HEK293 (cell line): ENCODE results near the gene HOXA10.

ENCODE experiments used
- CTCF ChIA-PET: fragments of 350-600 bp; formaldehyde crosslinking; extraction: SDS; loops from one replicate; lab custom pipeline; 2021; ENCODE audit warnings: antibody characterized with exemption; lab: Yijun Ruan, JAX
- POLR2A ChIA-PET: fragments of 300-600 bp; formaldehyde crosslinking; extraction: SDS; loops from one replicate; lab custom pipeline; 2020; ENCODE audit warnings: antibody characterized with exemption, inconsistent platforms; lab: Yijun Ruan, JAX
- H3K27ac ChIP-seq: fragments of 200-500 bp; sonication (Bioruptor generic); 2 replicates; pipeline ENCODE4 v1.5.1; 2014; ENCODE audit warnings: low read depth, low read length, control low read depth, inconsistent platforms; ENCODE audit errors: extremely low read depth
- H3K36me3 ChIP-seq, 2 experiments: fragments of 200-500 bp in 1 of 2; sonication (Bioruptor generic) in 1 of 2; 1 replicate in 1 of 2; 2 replicates in 1 of 2; pipeline ENCODE4 v1.5.1; 2014 to 2017; ENCODE audit warnings: inconsistent platforms in 2 of 2, low read length in 2 of 2; ENCODE audit not compliant: control insufficient read depth in 2 of 2, insufficient read depth in 1 of 2
- H3K4me1 ChIP-seq: fragments of 200-500 bp; sonication (Bioruptor generic); 2 replicates; pipeline ENCODE4 v1.5.1; 2014; ENCODE audit warnings: mild to moderate bottlenecking, low read length, inconsistent platforms; ENCODE audit not compliant: control insufficient read depth, insufficient read depth
- H3K4me3 ChIP-seq: 2 replicates; pipeline ENCODE4 v1.5.1; 2011; ENCODE audit warnings: low read depth, mild to moderate bottlenecking, control low read depth, low read length, moderate library complexity
- H3K9me3 ChIP-seq: fragments of 200-500 bp; sonication (Bioruptor generic); 2 replicates; pipeline ENCODE4 v1.5.1; 2014; ENCODE audit warnings: low read depth, low read length, inconsistent platforms; ENCODE audit not compliant: control insufficient read depth, insufficient read depth
- MEIS1 ChIP-seq: sonication (generic); formaldehyde crosslinking; IDR thresholded peaks from 2 replicates; pipeline ENCODE4 v1.8.1; 2022; ENCODE audit warnings: missing genetic modification reagents, mild to moderate bottlenecking, borderline replicate concordance
- PBX3 ChIP-seq: sonication (generic); formaldehyde crosslinking; IDR thresholded peaks from 2 replicates; pipeline ENCODE4 v1.8.1; 2022; ENCODE audit warnings: mild to moderate bottlenecking, moderate library complexity, missing genetic modification reagents
- WT1 ChIP-seq: fragments of 450-650 bp; formaldehyde crosslinking; IDR thresholded peaks from 2 replicates; pipeline ENCODE4 v1.5.1; 2016; ENCODE audit warnings: missing biosample characterization, missing genetic modification characterization
- ZBTB17 ChIP-seq: fragments of 450-650 bp; formaldehyde crosslinking; IDR thresholded peaks from 2 replicates; pipeline ENCODE4 v1.5.1; 2016; ENCODE audit warnings: missing biosample characterization, missing genetic modification characterization
- ZBTB49 ChIP-seq: fragments of 450-650 bp; formaldehyde crosslinking; IDR thresholded peaks from 2 replicates; pipeline ENCODE4 v1.5.1; 2016; ENCODE audit warnings: missing biosample characterization, missing genetic modification characterization, low read depth
- ZBTB7A ChIP-seq: fragments of 450-650 bp; formaldehyde crosslinking; IDR thresholded peaks from 2 replicates; pipeline ENCODE4 v1.5.1; 2016; ENCODE audit warnings: low read depth, missing biosample characterization, missing genetic modification characterization
- ZFP3 ChIP-seq: fragments of 450-650 bp; formaldehyde crosslinking; IDR thresholded peaks from 2 replicates; pipeline ENCODE4 v1.5.1; 2016; ENCODE audit warnings: low read depth, missing biosample characterization, missing genetic modification characterization
- ZFP37 ChIP-seq: fragments of 450-650 bp; formaldehyde crosslinking; IDR thresholded peaks from 2 replicates; pipeline ENCODE4 v1.5.1; 2016; ENCODE audit warnings: missing biosample characterization, missing genetic modification characterization
- ZNF175 ChIP-seq: fragments of 450-650 bp; formaldehyde crosslinking; IDR thresholded peaks from 2 replicates; pipeline ENCODE4 v1.5.1; 2016; ENCODE audit warnings: missing biosample characterization, missing genetic modification characterization
- ZNF24 ChIP-seq: fragments of 450-650 bp; formaldehyde crosslinking; IDR thresholded peaks from 2 replicates; pipeline ENCODE4 v1.5.1; 2016; ENCODE audit warnings: missing biosample characterization, missing genetic modification characterization
- ZNF280D ChIP-seq: fragments of 450-650 bp; formaldehyde crosslinking; IDR thresholded peaks from 2 replicates; pipeline ENCODE4 v1.5.1; 2016; ENCODE audit warnings: missing biosample characterization, missing genetic modification characterization
- ZNF350 ChIP-seq: fragments of 450-650 bp; formaldehyde crosslinking; IDR thresholded peaks from 2 replicates; pipeline ENCODE4 v1.5.0; 2017; ENCODE audit warnings: missing biosample characterization, mild to moderate bottlenecking, missing genetic modification characterization
- ZNF398 ChIP-seq: fragments of 450-650 bp; formaldehyde crosslinking; IDR thresholded peaks from 2 replicates; pipeline ENCODE4 v1.5.1; 2017; ENCODE audit warnings: missing biosample characterization, missing genetic modification characterization
- ZNF473 ChIP-seq: fragments of 450-650 bp; formaldehyde crosslinking; IDR thresholded peaks from 2 replicates; pipeline ENCODE4 v1.5.1; 2017; ENCODE audit warnings: missing biosample characterization, missing genetic modification characterization
- ZNF529 ChIP-seq: fragments of 450-650 bp; formaldehyde crosslinking; IDR thresholded peaks from 2 replicates; pipeline ENCODE4 v1.5.1; 2017; ENCODE audit warnings: missing genetic modification characterization, missing biosample characterization; ENCODE audit not compliant: insufficient replicate concordance
- ZNF580 ChIP-seq: fragments of 450-650 bp; formaldehyde crosslinking; IDR thresholded peaks from 2 replicates; pipeline ENCODE4 v1.5.1; 2016; ENCODE audit warnings: missing biosample characterization, missing genetic modification characterization
- ZNF596 ChIP-seq: fragments of 450-650 bp; IDR thresholded peaks from 2 replicates; pipeline ENCODE4 v1.5.0; 2018; ENCODE audit warnings: missing biosample characterization, mild to moderate bottlenecking, missing genetic modification characterization, moderate library complexity
- ZNF624 ChIP-seq: fragments of 450-650 bp; formaldehyde crosslinking; IDR thresholded peaks from 2 replicates; pipeline ENCODE4 v1.5.1; 2017; ENCODE audit warnings: missing biosample characterization, missing genetic modification characterization
- ZNF654 ChIP-seq: fragments of 450-650 bp; formaldehyde crosslinking; IDR thresholded peaks from 2 replicates; pipeline ENCODE4 v1.5.1; 2016; ENCODE audit warnings: low read depth, missing biosample characterization, missing genetic modification characterization
- ZNF664 ChIP-seq: fragments of 450-650 bp; formaldehyde crosslinking; IDR thresholded peaks from 2 replicates; pipeline ENCODE4 v1.5.1; 2016; ENCODE audit warnings: missing biosample characterization, missing genetic modification characterization
- ZNF707 ChIP-seq: fragments of 450-650 bp; formaldehyde crosslinking; IDR thresholded peaks from 2 replicates; pipeline ENCODE4 v1.5.1; 2016; ENCODE audit warnings: missing biosample characterization, missing genetic modification characterization
- ZNF785 ChIP-seq: fragments of 450-650 bp; formaldehyde crosslinking; IDR thresholded peaks from 2 replicates; pipeline ENCODE4 v1.5.1; 2016; ENCODE audit warnings: missing biosample characterization, missing genetic modification characterization
- ZNF791 ChIP-seq: fragments of 450-650 bp; formaldehyde crosslinking; IDR thresholded peaks from 2 replicates; pipeline ENCODE4 v1.5.1; 2016; ENCODE audit warnings: missing biosample characterization, missing genetic modification characterization
- ZSCAN5A ChIP-seq: fragments of 450-650 bp; formaldehyde crosslinking; IDR thresholded peaks from 2 replicates; pipeline ENCODE4 v1.5.1; 2016; ENCODE audit warnings: missing biosample characterization, missing genetic modification characterization

Gene HOXA10

GRCh38 chr7:27179503-27180430, 5.6 kb upstream of the HOXA10 start:
- peak overlapping the region; percentile 76 for H3K4me3 ChIP-seq
- H3K27ac ChIP-seq = peak overlapping the region; percentile 99
- H3K4me1 ChIP-seq = peaks cover 36% of the 10 kb centered on the region
- H3K9me3 ChIP-seq = no peaks in the 10 kb centered on the region
- ChIA-PET CTCF (interaction anchor here (0.5 to 3.7 kb wide), 14 partner anchors 9 to 1395 kb away, joined by 3 to 15 read pairs (median 4); no protein-coding TSS in a partner anchor), POLR2A (interaction anchor here (0.5 to 3.4 kb wide), 18 partner anchors 10 to 1317 kb away, joined by 3 to 62 read pairs (median 6); partner anchors contain the start of genes HOXA5, HOXA6, HOXA7 and HOXA9)
- peaks cover 0 to 10% of the 10 kb centered on the region in 2 experiments; a peak in 2 of 3 replicates for H3K36me3 ChIP-seq
- no peak for TF ChIP-seq ZNF785
- peak; percentile 48; the same call in 1 of the 2 replicates for TF ChIP-seq ZFP37 (tag by site-specific recombination)
- TF ChIP-seq ZNF350 = no peak
- TF ChIP-seq ZNF664 (tag by site-specific recombination) = no peak
- no peak for TF ChIP-seq ZNF529 (tag by site-specific recombination)
- TF ChIP-seq ZNF175 (tag by site-specific recombination) = no peak
- TF ChIP-seq ZNF280D (tag by site-specific recombination) = no peak
- TF ChIP-seq ZSCAN5A (tag by site-specific recombination) = no peak
- no peak for TF ChIP-seq PBX3 (CRISPR knock-in tag)
- TF ChIP-seq ZBTB7A (tag by site-specific recombination) = no peak
- TF ChIP-seq MEIS1 = no peak
- TF ChIP-seq ZNF707 = no peak
- no peak for TF ChIP-seq ZNF580 (tag by site-specific recombination)
- TF ChIP-seq ZBTB49 (tag by site-specific recombination) = no peak
- no peak for TF ChIP-seq ZNF24
- TF ChIP-seq ZNF654 = peak; percentile 48
- TF ChIP-seq ZNF624 (tag by site-specific recombination) = no peak
- TF ChIP-seq ZNF596 = peak; percentile 95
- TF ChIP-seq ZFP3 (tag by site-specific recombination) = 0 out of 2 replicates have a peak, but pooled peaks have one; percentile 25
- TF ChIP-seq WT1 (tag by site-specific recombination) = no peak
- no peak for TF ChIP-seq ZNF791 (tag by site-specific recombination)
- TF ChIP-seq ZNF398 (tag by site-specific recombination) = no peak
- TF ChIP-seq ZBTB17 (tag by site-specific recombination) = no peak; the same call in none of the 2 replicates
- TF ChIP-seq ZNF473 (tag by site-specific recombination) = no peak
